ENCODE data around the gene RMI1. TPM values are rescaled to one million over a fixed set of nuclear protein-coding genes. Genes with fewer than 3 reads are reported as not detected.

The RMI1 gene
- polyA plus RNA-seq, 1 experiment: 4.0 TPM

DNA sequence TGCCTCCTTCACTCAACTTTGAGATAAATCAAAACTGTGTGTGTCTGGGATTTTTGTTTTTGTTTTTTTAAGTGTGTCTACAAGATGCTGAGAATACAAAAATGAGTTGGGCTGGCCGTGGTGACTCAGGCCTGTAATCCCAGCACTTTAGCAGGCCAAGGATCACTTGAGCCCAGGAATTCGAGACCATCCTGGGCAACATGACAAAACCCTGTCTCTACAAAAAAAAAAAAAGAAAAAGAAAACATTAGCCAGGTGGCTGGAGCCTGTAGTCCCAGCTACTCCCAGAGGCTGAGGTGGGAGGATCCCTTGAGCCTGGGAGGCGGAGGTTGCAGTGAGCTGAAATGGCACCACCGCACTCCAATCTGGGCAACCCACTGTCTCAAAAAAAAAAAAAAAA lies 21.5 kb upstream of the RMI1 start:
- H3K9me3 ChIP-seq (ENCODE audit: control insufficient read depth, insufficient read depth, low read length): peaks cover 5% of the 10 kb centered on the region; the same call in 1 of the 2 replicates
- CTCF ChIA-PET: interaction anchor here (0.6 to 1.5 kb wide), 3 partner anchors 16 to 357 kb away, joined by 3 to 6 read pairs (median 4); no protein-coding TSS in a partner anchor
- peak; percentile 64 for DNase-seq (ENCODE audit: low read depth, low spot score)
- POLR2A ChIA-PET: interaction anchor here (0.7 to 1.5 kb wide), 2 partner anchors 10 to 21 kb away, joined by 4 to 7 read pairs; partner anchors contain the start of genes HNRNPK and RMI1
- H3K4me3 ChIP-seq (ENCODE audit: low read depth, low read length): no peak overlapping the region
- TF ChIP-seq, protein P1, sequence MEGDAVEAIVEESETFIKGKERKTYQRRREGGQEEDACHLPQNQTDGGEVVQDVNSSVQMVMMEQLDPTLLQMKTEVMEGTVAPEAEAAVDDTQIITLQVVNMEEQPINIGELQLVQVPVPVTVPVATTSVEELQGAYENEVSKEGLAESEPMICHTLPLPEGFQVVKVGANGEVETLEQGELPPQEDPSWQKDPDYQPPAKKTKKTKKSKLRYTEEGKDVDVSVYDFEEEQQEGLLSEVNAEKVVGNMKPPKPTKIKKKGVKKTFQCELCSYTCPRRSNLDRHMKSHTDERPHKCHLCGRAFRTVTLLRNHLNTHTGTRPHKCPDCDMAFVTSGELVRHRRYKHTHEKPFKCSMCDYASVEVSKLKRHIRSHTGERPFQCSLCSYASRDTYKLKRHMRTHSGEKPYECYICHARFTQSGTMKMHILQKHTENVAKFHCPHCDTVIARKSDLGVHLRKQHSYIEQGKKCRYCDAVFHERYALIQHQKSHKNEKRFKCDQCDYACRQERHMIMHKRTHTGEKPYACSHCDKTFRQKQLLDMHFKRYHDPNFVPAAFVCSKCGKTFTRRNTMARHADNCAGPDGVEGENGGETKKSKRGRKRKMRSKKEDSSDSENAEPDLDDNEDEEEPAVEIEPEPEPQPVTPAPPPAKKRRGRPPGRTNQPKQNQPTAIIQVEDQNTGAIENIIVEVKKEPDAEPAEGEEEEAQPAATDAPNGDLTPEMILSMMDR (IDR thresholded peaks at IDR 0.05; ENCODE audit: low read depth, low read length): no peak
- H3K27me3 ChIP-seq (ENCODE audit: control insufficient read depth, insufficient read depth, low read length): no peaks in the 10 kb centered on the region
- H3K27ac ChIP-seq (ENCODE audit: low read depth, low read length): no peak overlapping the region

DNA sequence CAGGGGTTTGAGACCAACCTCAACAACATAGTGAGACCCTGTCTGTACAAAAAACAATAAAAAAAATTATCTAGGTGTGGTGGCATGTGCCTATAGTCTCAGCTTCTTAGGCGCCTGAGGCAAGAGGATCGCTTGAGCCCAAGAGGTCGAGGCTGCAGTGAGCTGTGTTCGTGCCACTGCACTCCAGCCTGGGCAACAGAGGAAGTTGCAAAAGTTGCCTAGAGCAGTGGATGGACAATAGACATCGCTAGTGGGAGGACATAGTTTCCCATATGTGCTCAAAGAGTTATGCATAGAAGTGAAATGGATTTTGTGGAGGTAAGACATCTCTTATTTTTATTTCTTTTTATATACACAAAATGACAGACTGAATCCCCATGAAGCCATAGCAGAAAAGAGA lies 19.6 kb upstream of the RMI1 start:
- POLR2A ChIA-PET: no interaction called here
- DNase-seq (ENCODE audit: low read depth, low spot score): no peak
- TF ChIP-seq, protein P1 (IDR thresholded peaks at IDR 0.05; ENCODE audit: low read depth, low read length): no peak
- peaks cover 5% of the 10 kb centered on the region; the same call in 1 of the 2 replicates for H3K9me3 ChIP-seq (ENCODE audit: control insufficient read depth, insufficient read depth, low read length)
- no peaks in the 10 kb centered on the region for H3K27me3 ChIP-seq (ENCODE audit: control insufficient read depth, insufficient read depth, low read length)
- no peak overlapping the region for H3K4me3 ChIP-seq (ENCODE audit: low read depth, low read length)
- CTCF ChIA-PET: interaction anchor here (0.8 to 1.1 kb wide), 3 partner anchors 212 to 354 kb away, joined by 3 to 6 read pairs (median 3); no protein-coding TSS in a partner anchor
- no peak overlapping the region for H3K27ac ChIP-seq (ENCODE audit: low read depth, low read length)

DNA sequence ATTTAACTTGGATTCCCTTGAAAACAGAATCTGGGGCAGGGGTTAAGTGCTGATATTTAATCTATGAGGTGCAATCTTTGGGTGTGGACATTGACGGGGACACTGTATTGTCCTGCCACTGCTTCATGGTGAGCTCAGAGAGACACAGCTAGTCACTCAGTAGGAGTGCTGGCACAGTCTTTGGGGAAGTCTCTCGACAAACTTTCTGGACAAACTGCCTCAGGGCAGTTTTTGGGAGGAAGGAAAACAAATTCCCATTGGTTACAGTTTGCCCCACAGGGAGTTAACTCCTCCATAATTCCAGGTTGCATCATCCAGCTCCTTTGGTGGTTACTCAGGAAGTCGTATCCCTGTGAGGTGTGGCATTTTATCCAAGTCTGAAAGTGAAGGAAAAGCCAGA lies 18.4 kb upstream of the RMI1 start:
- TF ChIP-seq, protein P1 (IDR thresholded peaks at IDR 0.05; ENCODE audit: low read depth, low read length): no peak
- no peak overlapping the region for H3K4me3 ChIP-seq (ENCODE audit: low read depth, low read length)
- H3K9me3 ChIP-seq (ENCODE audit: control insufficient read depth, insufficient read depth, low read length): no peaks in the 10 kb centered on the region
- H3K27ac ChIP-seq (ENCODE audit: low read depth, low read length): no peak overlapping the region
- POLR2A ChIA-PET: interaction anchor here (1.1 to 1.3 kb wide), 2 partner anchors 18 to 334 kb away, joined by 3 read pairs; partner anchors contain the start of genes HNRNPK and RMI1
- CTCF ChIA-PET: interaction anchor here (0.7 to 2.8 kb wide), 3 partner anchors 199 to 353 kb away, joined by 3 to 22 read pairs (median 17); no protein-coding TSS in a partner anchor
- no peaks in the 10 kb centered on the region for H3K27me3 ChIP-seq (ENCODE audit: control insufficient read depth, insufficient read depth, low read length)
- DNase-seq (ENCODE audit: low read depth, low spot score): no peak

DNA sequence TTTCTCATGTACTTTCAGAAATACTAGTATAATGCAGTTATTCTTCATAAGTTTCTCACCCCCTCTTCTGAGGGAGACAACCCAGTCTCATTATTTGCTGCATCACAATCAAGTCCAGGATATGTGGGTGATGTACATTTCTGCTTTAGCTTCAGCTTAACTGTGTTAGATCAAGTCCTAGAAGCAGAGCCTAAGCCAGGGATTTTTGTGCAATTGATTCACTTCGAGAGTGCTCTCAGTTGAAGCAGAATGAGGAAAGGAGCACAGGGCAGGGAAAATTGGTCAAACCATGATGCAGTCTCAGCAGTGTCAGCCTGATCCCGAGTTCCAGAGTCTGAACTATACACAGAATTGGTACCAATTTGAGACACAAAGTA lies 15.6 kb upstream of the RMI1 start:
- Histone ChIP-seq H3K4me3 (ENCODE audit: low read depth, low read length) (no peak overlapping the region), H3K27ac (ENCODE audit: low read depth, low read length) (peak overlapping the region; percentile 40), H3K27me3 (ENCODE audit: control insufficient read depth, insufficient read depth, low read length) (no peaks in the 10 kb centered on the region), H3K9me3 (ENCODE audit: control insufficient read depth, insufficient read depth, low read length) (no peaks in the 10 kb centered on the region)
- TF ChIP-seq, protein P1 (IDR thresholded peaks at IDR 0.05; ENCODE audit: low read depth, low read length): no peak
- CTCF ChIA-PET: interaction anchor here (1.9 kb wide), 1 partner anchor 296 kb away, joined by 7 read pairs; no protein-coding TSS in a partner anchor
- POLR2A ChIA-PET: interaction anchor here (0.6 to 1.6 kb wide), 3 partner anchors 15 to 299 kb away, joined by 3 to 6 read pairs (median 5); partner anchors contain the start of genes HNRNPK and RMI1
- no peak for DNase-seq (ENCODE audit: low read depth, low spot score)
